Chondrocyte (in vitro differentiated cells): ENCODE data around the gene CHAT. TPM values are rescaled to one million over a fixed set of nuclear protein-coding genes. Genes with fewer than 3 reads are reported as not detected.

Source experiments
- DNase-seq: peaks from one replicate; pipeline ENCODE4 v3.0.0; 2021; ENCODE audit warnings: mixed read lengths, low spot score
- H3K27ac Mint-ChIP-seq: one replicate; pipeline ENCODE4 v1.8.0; 2021; ENCODE audit warnings: mild to moderate bottlenecking, moderate library complexity, mixed read lengths; ENCODE audit not compliant: unreplicated experiment
- H3K27me3 Mint-ChIP-seq: 2 replicates; pipeline ENCODE4 v1.8.0; 2021; ENCODE audit warnings: low read depth, mixed read lengths
- H3K36me3 Mint-ChIP-seq: 2 replicates; pipeline ENCODE4 v1.8.0; 2021; ENCODE audit warnings: low read depth, mixed read lengths
- H3K4me1 Mint-ChIP-seq: 2 replicates; pipeline ENCODE4 v1.8.0; 2021; ENCODE audit warnings: low read depth, mild to moderate bottlenecking, mixed read lengths
- H3K4me3 Mint-ChIP-seq: one replicate; pipeline ENCODE4 v1.8.0; 2021; ENCODE audit warnings: mild to moderate bottlenecking, moderate library complexity, mixed read lengths; ENCODE audit not compliant: unreplicated experiment
- H3K9me3 Mint-ChIP-seq: 2 replicates; pipeline ENCODE4 v1.8.0; 2021; ENCODE audit warnings: low read depth, mixed read lengths
- total RNA-seq: library from RNA; stranded (reverse); gene quantifications from 3 replicates; pipeline ENCODE4 v1.2.1, GENCODE V29; 2021
- TF ChIP-seq, protein P1 (sequence below): fragments of 200-600 bp; sonication (generic); IDR thresholded peaks from 2 replicates; pipeline ENCODE4 v1.5.0; 2021; ENCODE audit warnings: antibody characterized with exemption, mild to moderate bottlenecking, moderate library complexity

CHAT gene
- total RNA-seq, 1 donor from 2014 or later = not detected

DNA sequence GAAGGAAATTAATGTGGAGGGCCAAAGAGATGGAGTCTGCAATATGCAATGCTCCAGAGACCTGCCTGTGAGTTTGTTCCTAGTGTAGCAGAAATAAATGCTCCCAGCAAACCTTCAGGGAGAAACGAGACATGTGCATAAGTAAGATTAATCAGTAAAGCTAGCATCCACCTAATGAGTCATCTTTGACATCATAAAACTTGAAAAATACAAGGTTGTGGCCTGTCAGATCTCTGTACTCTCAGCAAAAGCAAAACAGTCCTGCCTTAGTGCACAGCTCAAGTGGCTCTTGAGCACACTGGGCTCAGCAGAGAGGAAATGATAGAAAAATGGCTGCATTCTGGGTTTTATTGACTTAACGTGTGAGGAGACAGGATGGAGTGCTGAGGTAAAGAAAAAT is 42.4 kb upstream of the CHAT start:
- no peak for DNase-seq
- H3K27me3 Mint-ChIP-seq = no peaks in the 10 kb centered on the region
- peaks cover 17% of the 10 kb centered on the region for H3K4me1 Mint-ChIP-seq
- no peak overlapping the region for H3K27ac Mint-ChIP-seq
- TF ChIP-seq, protein P1, sequence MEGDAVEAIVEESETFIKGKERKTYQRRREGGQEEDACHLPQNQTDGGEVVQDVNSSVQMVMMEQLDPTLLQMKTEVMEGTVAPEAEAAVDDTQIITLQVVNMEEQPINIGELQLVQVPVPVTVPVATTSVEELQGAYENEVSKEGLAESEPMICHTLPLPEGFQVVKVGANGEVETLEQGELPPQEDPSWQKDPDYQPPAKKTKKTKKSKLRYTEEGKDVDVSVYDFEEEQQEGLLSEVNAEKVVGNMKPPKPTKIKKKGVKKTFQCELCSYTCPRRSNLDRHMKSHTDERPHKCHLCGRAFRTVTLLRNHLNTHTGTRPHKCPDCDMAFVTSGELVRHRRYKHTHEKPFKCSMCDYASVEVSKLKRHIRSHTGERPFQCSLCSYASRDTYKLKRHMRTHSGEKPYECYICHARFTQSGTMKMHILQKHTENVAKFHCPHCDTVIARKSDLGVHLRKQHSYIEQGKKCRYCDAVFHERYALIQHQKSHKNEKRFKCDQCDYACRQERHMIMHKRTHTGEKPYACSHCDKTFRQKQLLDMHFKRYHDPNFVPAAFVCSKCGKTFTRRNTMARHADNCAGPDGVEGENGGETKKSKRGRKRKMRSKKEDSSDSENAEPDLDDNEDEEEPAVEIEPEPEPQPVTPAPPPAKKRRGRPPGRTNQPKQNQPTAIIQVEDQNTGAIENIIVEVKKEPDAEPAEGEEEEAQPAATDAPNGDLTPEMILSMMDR = no peak
- H3K9me3 Mint-ChIP-seq = peaks cover 13% of the 10 kb centered on the region
- H3K36me3 Mint-ChIP-seq = peaks cover 3% of the 10 kb centered on the region
- H3K4me3 Mint-ChIP-seq = no peak overlapping the region

DNA sequence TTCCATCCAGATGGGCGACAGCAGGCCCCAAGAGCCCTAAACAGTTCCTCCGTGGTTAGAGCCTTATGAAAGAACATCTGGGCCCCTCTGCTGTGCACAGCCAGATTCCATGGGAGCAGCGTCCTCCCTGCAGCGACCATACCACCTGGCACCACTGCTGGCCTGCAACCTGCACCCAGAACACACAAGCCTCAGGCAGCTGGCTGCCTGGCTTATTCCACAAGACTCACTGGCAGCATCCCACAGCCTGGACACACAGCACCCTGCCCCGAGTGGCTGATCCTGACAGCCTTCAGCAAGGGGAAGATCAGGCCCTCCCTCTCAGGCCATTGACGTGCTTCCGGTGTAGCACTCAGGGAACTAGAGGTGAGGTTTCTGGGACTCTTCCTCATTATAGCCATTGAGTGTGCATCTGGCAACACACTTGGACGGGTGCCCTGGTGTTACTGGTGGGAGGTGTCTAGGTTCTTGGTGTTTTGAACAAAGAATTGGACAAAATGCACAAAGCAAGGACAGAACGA is 41.2 kb upstream of the CHAT start:
- Mint-ChIP-seq H3K4me1 (peaks cover 17% of the 10 kb centered on the region), H3K9me3 (peaks cover 8% of the 10 kb centered on the region), H3K4me3 (no peak overlapping the region), H3K27ac (no peak overlapping the region), H3K27me3 (no peaks in the 10 kb centered on the region), H3K36me3 (no peaks in the 10 kb centered on the region)
- TF ChIP-seq, protein P1 = no peak
- no peak for DNase-seq

DNA sequence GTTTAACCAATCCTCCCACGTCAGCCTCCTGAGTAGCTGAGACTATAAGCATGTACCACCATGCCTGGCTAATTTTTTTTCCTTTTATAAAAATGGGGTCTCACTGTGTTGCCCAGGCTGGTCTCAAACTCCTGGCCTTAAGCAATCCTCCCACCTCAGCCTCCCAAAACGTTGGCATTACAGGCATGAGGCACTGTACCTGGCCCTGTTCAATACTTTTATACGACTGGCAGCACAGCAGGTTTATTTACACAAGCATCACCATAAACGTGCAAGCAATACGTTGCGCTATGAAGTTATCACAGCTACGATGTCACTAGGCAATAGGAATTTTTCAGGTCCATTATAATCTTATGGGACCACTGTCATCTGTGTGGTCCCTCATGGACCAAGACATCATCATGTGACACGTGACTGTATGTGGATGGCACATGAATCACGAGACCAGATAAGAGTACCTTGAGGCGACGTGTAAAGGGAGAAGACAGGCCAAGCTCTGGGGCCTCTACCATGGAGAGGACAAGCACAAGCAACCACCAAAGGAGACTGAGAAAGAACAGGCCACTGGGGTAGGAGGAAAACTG is 38.3 kb upstream of the CHAT start:
- H3K36me3 Mint-ChIP-seq = peaks cover 2% of the 10 kb centered on the region
- DNase-seq = no peak
- no peak overlapping the region for H3K4me3 Mint-ChIP-seq
- H3K27ac Mint-ChIP-seq = no peak overlapping the region
- no peaks in the 10 kb centered on the region for H3K27me3 Mint-ChIP-seq
- H3K9me3 Mint-ChIP-seq = peaks cover 10% of the 10 kb centered on the region
- peaks cover 14% of the 10 kb centered on the region for H3K4me1 Mint-ChIP-seq
- TF ChIP-seq, protein P1 = no peak

DNA sequence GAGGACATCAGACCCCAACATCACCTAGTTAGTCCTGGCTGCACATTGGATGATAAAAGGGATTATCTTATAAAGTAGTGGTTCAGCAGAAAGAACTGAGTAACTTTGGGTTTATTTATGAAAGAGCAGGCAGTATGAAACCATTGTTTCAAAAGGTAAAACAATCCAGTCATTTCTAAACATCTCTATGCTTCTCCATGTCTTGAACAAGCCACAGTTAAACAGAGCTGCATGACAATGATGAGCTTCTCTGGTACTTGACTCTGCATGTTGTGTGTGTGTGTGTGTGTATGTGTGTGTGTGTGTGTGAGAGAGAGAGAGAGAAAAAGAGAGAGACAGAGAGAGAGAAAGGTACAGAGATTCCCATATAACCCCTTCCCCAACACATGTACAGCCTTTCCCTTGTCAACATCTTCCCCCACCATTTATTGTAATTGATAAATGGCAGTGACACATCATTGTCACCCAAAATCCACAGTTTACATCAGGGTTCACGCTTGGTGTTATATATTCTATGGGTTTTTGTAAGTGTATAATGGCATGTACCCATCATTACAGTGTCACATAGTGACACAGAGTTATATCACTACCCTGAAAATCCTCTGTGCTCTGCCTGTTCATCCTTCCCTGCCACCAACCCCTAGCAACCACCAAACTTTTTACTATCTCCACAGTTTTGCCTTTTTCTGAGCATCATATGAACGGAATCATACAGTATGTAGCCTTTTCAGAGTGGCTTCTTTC is 36.5 kb upstream of the CHAT start:
- H3K27me3 Mint-ChIP-seq = no peaks in the 10 kb centered on the region
- H3K36me3 Mint-ChIP-seq = peaks cover 2% of the 10 kb centered on the region
- H3K27ac Mint-ChIP-seq = no peak overlapping the region
- DNase-seq = no peak
- no peak overlapping the region for H3K4me3 Mint-ChIP-seq
- peaks cover 10% of the 10 kb centered on the region for H3K9me3 Mint-ChIP-seq
- TF ChIP-seq, protein P1 = no peak
- peaks cover 14% of the 10 kb centered on the region for H3K4me1 Mint-ChIP-seq

DNA sequence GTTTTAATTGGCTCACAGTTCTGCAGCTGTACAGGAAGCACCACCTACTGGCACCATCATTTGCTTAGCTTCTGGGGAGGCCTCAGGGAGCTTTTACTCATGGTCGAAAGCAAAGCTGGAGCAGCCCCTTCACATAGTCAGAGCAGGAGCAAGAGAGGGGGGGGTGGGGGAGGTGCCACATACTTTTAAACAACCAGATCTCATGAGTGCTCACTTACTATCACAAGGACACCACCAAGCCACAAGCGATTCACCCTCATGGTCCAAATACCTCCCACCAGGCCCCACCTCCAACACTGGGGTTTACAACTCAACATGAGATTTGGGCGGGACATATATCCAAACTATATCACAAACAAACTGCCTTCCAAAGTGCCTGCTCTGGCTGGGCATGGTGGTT is 35.4 kb upstream of the CHAT start:
- Mint-ChIP-seq H3K4me1 (peaks cover 14% of the 10 kb centered on the region), H3K4me3 (no peak overlapping the region), H3K36me3 (peaks cover 2% of the 10 kb centered on the region), H3K9me3 (peaks cover 10% of the 10 kb centered on the region), H3K27me3 (no peaks in the 10 kb centered on the region), H3K27ac (no peak overlapping the region)
- TF ChIP-seq, protein P1 = no peak
- no peak for DNase-seq
